IMR-90 (cell line): ENCODE measurements around the gene LIG1. TPM values are rescaled to one million over a fixed set of nuclear protein-coding genes. Genes with fewer than 3 reads are reported as not detected.

ENCODE experiments used
- ATAC-seq: fragments of 200-7000 bp; cut with Tn5 transposase; 2 replicates; pipeline ENCODE4 v1.9.1; 2020; ENCODE audit warnings: low read depth, mild to moderate bottlenecking, moderate library complexity
- BruUV-seq: library from RNA; stranded (reverse); fragments of 400-500 nt; replicated peaks from 2 replicates; lab custom pipeline; 2021; lab: Mats Ljungman, UMichigan
- CTCF ChIA-PET: fragments of 300-600 bp; formaldehyde crosslinking; extraction: SDS; loops from one replicate; lab custom pipeline; 2021; ENCODE audit warnings: antibody characterized with exemption; lab: Yijun Ruan, JAX
- POLR2A ChIA-PET: fragments of 300-600 bp; sonication (Branson Sonifier 250); formaldehyde crosslinking; loops from one replicate; lab custom pipeline; 2022; ENCODE audit warnings: antibody characterized with exemption; ENCODE audit not compliant: unreplicated experiment; lab: Charles Lee
- DNase-seq: peaks from one replicate; pipeline ENCODE4 v3.0.0; 2013
- H2AFZ ChIP-seq: replicated peaks from 2 replicates; pipeline ENCODE3; 2013; ENCODE audit warnings: low read length, mild to moderate bottlenecking; ENCODE audit not compliant: poor library complexity
- H2AK5ac ChIP-seq: 2 replicates; pipeline ENCODE4 v1.6.1; 2013; ENCODE audit warnings: low read depth, low read length, inconsistent platforms
- H2AK9ac ChIP-seq: replicated peaks from 2 replicates; pipeline ENCODE3; 2013; ENCODE audit warnings: mild to moderate bottlenecking, low read depth, low read length, moderate library complexity; ENCODE audit not compliant: poor library complexity
- H2BK120ac ChIP-seq: 2 replicates; pipeline ENCODE4 v1.6.1; 2013; ENCODE audit warnings: low read depth, low read length, inconsistent platforms
- H2BK15ac ChIP-seq: 3 replicates; pipeline ENCODE4 v1.6.1; 2013; ENCODE audit warnings: low read depth, low read length, inconsistent platforms
- H2BK20ac ChIP-seq: 2 replicates; pipeline ENCODE4 v1.6.1; 2013; ENCODE audit warnings: low read depth, mild to moderate bottlenecking, inconsistent platforms, low read length, moderate library complexity
- H2BK5ac ChIP-seq: 2 replicates; pipeline ENCODE4 v1.6.1; 2013; ENCODE audit warnings: mild to moderate bottlenecking, low read depth, low read length, inconsistent platforms; ENCODE audit not compliant: poor library complexity, severe bottlenecking
- H3K14ac ChIP-seq: replicated peaks from 2 replicates; pipeline ENCODE4 v1.6.1; 2013; ENCODE audit warnings: low read depth, low read length, inconsistent platforms
- H3K18ac ChIP-seq: 2 replicates; pipeline ENCODE4 v1.6.1; 2013; ENCODE audit warnings: low read depth, low read length, control low read depth
- H3K23ac ChIP-seq: 2 replicates; pipeline ENCODE4 v1.6.1; 2013; ENCODE audit warnings: low read depth, low read length, inconsistent platforms
- H3K27ac ChIP-seq: 2 replicates; pipeline ENCODE4 v1.5.1; 2013; ENCODE audit warnings: mild to moderate bottlenecking, control low read depth, low read length; ENCODE audit not compliant: insufficient read depth
- H3K27me3 ChIP-seq: 2 replicates; pipeline ENCODE4 v1.6.1; 2013; ENCODE audit warnings: low read length; ENCODE audit not compliant: control insufficient read depth, insufficient read depth
- H3K36me3 ChIP-seq: 2 replicates; pipeline ENCODE4 v1.6.1; 2013; ENCODE audit warnings: low read length, mixed read lengths; ENCODE audit not compliant: control insufficient read depth, insufficient read depth
- H3K4ac ChIP-seq: 2 replicates; pipeline ENCODE4 v1.6.1; 2013; ENCODE audit warnings: low read depth, low read length, inconsistent platforms
- H3K4me1 ChIP-seq: 2 replicates; pipeline ENCODE4 v1.6.1; 2013; ENCODE audit warnings: low read length, mixed read lengths; ENCODE audit not compliant: control insufficient read depth, insufficient read depth
- H3K4me2 ChIP-seq: 2 replicates; pipeline ENCODE4 v1.6.1; 2013; ENCODE audit warnings: low read depth, mild to moderate bottlenecking, control low read depth, low read length, moderate library complexity
- H3K4me3 ChIP-seq: 2 replicates; pipeline ENCODE4 v1.5.1; 2013; ENCODE audit warnings: low read depth, mild to moderate bottlenecking, control low read depth, low read length, moderate library complexity; ENCODE audit not compliant: insufficient read depth
- H3K56ac ChIP-seq: 2 replicates; pipeline ENCODE4 v1.6.1; 2013; ENCODE audit warnings: low read length, inconsistent platforms; ENCODE audit not compliant: insufficient read depth; ENCODE audit errors: extremely low read depth
- H3K79me1 ChIP-seq, 2 experiments: 2 replicates each; pipeline ENCODE4 v1.6.1; 2013; ENCODE audit warnings: low read length in 2 of 2, inconsistent platforms in 1 of 2, low read depth in 1 of 2
- H3K9ac ChIP-seq: 2 replicates; pipeline ENCODE4 v1.6.1; 2013; ENCODE audit warnings: low read depth, low read length, control low read depth
- H3K9me1 ChIP-seq: 2 replicates; pipeline ENCODE4 v1.6.1; 2013; ENCODE audit warnings: low read length, inconsistent platforms; ENCODE audit not compliant: insufficient read depth
- H3K9me3 ChIP-seq: 2 replicates; pipeline ENCODE4 v1.6.1; 2013; ENCODE audit warnings: low read length; ENCODE audit not compliant: control insufficient read depth, insufficient read depth
- H4K20me1 ChIP-seq: 2 replicates; pipeline ENCODE4 v1.6.1; 2013; ENCODE audit warnings: low read length, inconsistent platforms; ENCODE audit not compliant: insufficient read depth
- H4K5ac ChIP-seq: 2 replicates; pipeline ENCODE4 v1.6.1; 2013; ENCODE audit warnings: mild to moderate bottlenecking, low read depth, low read length, control low read depth
- H4K8ac ChIP-seq, 2 experiments: 2 replicates each; pipeline ENCODE4 v1.6.1; 2013; ENCODE audit warnings: low read depth in 2 of 2, low read length in 2 of 2, control low read depth in 1 of 2, inconsistent platforms in 1 of 2
- H4K91ac ChIP-seq: 2 replicates; pipeline ENCODE4 v1.6.1; 2013; ENCODE audit warnings: low read depth, low read length, inconsistent platforms; ENCODE audit not compliant: insufficient read depth
- BHLHE40 ChIP-seq: fragments of 150-350 bp; IDR thresholded peaks from 2 replicates; pipeline ENCODE4 v1.6.1; 2016; ENCODE audit warnings: mild to moderate bottlenecking, low read depth, low read length
- CEBPB ChIP-seq: IDR thresholded peaks from 2 replicates; pipeline ENCODE4 v1.6.1; 2012; ENCODE audit warnings: low read depth, low read length, improper control_type of control experiment
- CHD1 ChIP-seq: IDR thresholded peaks from 2 replicates; pipeline ENCODE4 v1.6.1; 2012; ENCODE audit warnings: low read depth, low read length, improper control_type of control experiment
- CTCF ChIP-seq: conservative IDR thresholded peaks from 2 replicates; pipeline ENCODE4 v1.5.1; 2012; ENCODE audit warnings: mild to moderate bottlenecking, low read depth, low read length, improper control_type of control experiment
- MAFK ChIP-seq: IDR thresholded peaks from 2 replicates; pipeline ENCODE4 v1.6.1; 2012; ENCODE audit warnings: low read depth, low read length, improper control_type of control experiment
- MAZ ChIP-seq: IDR thresholded peaks from 2 replicates; pipeline ENCODE4 v1.6.1; 2012; ENCODE audit warnings: low read depth, mild to moderate bottlenecking, low read length, improper control_type of control experiment, moderate library complexity, borderline replicate concordance
- MXI1 ChIP-seq: IDR thresholded peaks from 2 replicates; pipeline ENCODE4 v1.6.1; 2012; ENCODE audit warnings: low read depth, mild to moderate bottlenecking, low read length, moderate library complexity, borderline replicate concordance
- NFE2L2 ChIP-seq: fragments of 150-350 bp; IDR thresholded peaks from 2 replicates; pipeline ENCODE4 v1.6.1; 2016; ENCODE audit warnings: low read depth, mild to moderate bottlenecking, low read length
- POLR2A ChIP-seq: IDR thresholded peaks from 2 replicates; pipeline ENCODE4 v1.6.1; 2012; ENCODE audit warnings: mild to moderate bottlenecking, low read depth, low read length
- RAD21 ChIP-seq: IDR thresholded peaks from 2 replicates; pipeline ENCODE4 v1.6.1; 2012; ENCODE audit warnings: low read length, improper control_type of control experiment
- RCOR1 ChIP-seq: IDR thresholded peaks from 2 replicates; pipeline ENCODE4 v1.6.1; 2012; ENCODE audit warnings: mild to moderate bottlenecking, low read length, improper control_type of control experiment; ENCODE audit not compliant: insufficient replicate concordance
- SMC3 ChIP-seq: fragments of 150-350 bp; IDR thresholded peaks from 2 replicates; pipeline ENCODE4 v1.6.1; 2016; ENCODE audit warnings: low read depth, mild to moderate bottlenecking, antibody characterized with exemption, low read length, moderate library complexity
- WGBS, 2 experiments: methylation state at CpG; one replicate each; pipeline versions ENCODE4 v1.1.5 to v1.1.7; 2013; ENCODE audit warnings: missing lambda C conversion rate in 2 of 2; ENCODE audit not compliant: insufficient read length in 1 of 2; ENCODE audit errors: extremely low coverage in 2 of 2; 5-methylcytosine and 5-hydroxymethylcytosine counted together
- dilution Hi-C: fragments of 300-500 bp; cut with HindIII; formaldehyde crosslinking; loops from one replicate; pipeline ENCODE4 v1.14.3; 2018; ENCODE audit warnings: low sequenced_read_pairs; ENCODE audit not compliant: unreplicated experiment
- in situ Hi-C: fragments of 300-500 bp; cut with MboI; formaldehyde crosslinking; loops from 3 replicates; pipeline ENCODE4 v1.14.3; 2019; ENCODE audit warnings: low sequenced_read_pairs, inconsistent platforms, mixed read lengths
- intact Hi-C: fragments of 100-400 bp; cut with micrococcal nuclease; formaldehyde crosslinking; loops from 2 replicates; pipeline ENCODE4 v1.10.0; 2022
- polyA plus RNA-seq, 3 experiments: library from polyadenylated mRNA; depleted of rRNA; stranded (reverse); fragments of >200 nt; gene quantifications; 2 replicates each; pipeline ENCODE4 v1.2.3, GENCODE V29; 2012; ENCODE audit warnings: low replicate concordance in 1 of 3
- total RNA-seq: library from RNA; depleted of rRNA; stranded (reverse); fragments of >200 nt; gene quantifications from 2 replicates; pipeline ENCODE4 v1.2.3, GENCODE V29; 2012
- TF ChIP-seq, protein P1 (sequence below): fragments of 150-350 bp; IDR thresholded peaks from 2 replicates; pipeline ENCODE4 v1.6.1; 2017; ENCODE audit warnings: mild to moderate bottlenecking, antibody characterized with exemption, low read length, low read depth

The LIG1 gene
- total and polyA plus RNA-seq, 2 of the 4 experiments (the other 2 are of a cell fraction) = 24.9 to 34.0 TPM

- ATAC-seq = peak; percentile 59; the same call in 1 of the 2 replicates
- BruUV-seq = no TSS peak
- Histone ChIP-seq H2BK5ac (no peak overlapping the region), H2BK20ac (no peak overlapping the region), H3K4me1 (no peaks in the 10 kb centered on the region), H3K4ac (no peak overlapping the region), H3K27ac (no peak overlapping the region), H3K79me1 (peaks cover 0 to 8% of the 10 kb centered on the region in 2 experiments; a peak in 2 of 4 replicates), H2BK120ac (no peak overlapping the region), H3K14ac (no peak overlapping the region; the same call in 1 of the 2 replicates), H4K20me1 (no peaks in the 10 kb centered on the region; the same call in 1 of the 2 replicates), H3K4me3 (no peak overlapping the region), H3K9me1 (peaks cover 9% of the 10 kb centered on the region), H2AK5ac (no peak overlapping the region), H3K4me2 (no peak overlapping the region), H3K9me3 (no peaks in the 10 kb centered on the region), H3K9ac (no peak overlapping the region), H2AFZ (no peak overlapping the region), H3K27me3 (no peaks in the 10 kb centered on the region), H2AK9ac (no peak overlapping the region), H4K91ac (no peak overlapping the region), H3K56ac (no peak overlapping the region), H4K5ac (no peak overlapping the region), H3K36me3 (peaks cover 5% of the 10 kb centered on the region), H2BK15ac (no peak overlapping the region), H3K18ac (no peak overlapping the region), H4K8ac (no peak overlapping the region), H3K23ac (no peak overlapping the region)
- POLR2A ChIA-PET = interaction anchor here (1.1 kb wide), 1 partner anchor 13 kb away, joined by 3 read pairs; no protein-coding TSS in a partner anchor
- no peak for TF ChIP-seq MAFK
- TF ChIP-seq, protein P1, sequence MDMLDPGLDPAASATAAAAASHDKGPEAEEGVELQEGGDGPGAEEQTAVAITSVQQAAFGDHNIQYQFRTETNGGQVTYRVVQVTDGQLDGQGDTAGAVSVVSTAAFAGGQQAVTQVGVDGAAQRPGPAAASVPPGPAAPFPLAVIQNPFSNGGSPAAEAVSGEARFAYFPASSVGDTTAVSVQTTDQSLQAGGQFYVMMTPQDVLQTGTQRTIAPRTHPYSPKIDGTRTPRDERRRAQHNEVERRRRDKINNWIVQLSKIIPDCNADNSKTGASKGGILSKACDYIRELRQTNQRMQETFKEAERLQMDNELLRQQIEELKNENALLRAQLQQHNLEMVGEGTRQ = peak; percentile 72
- no peak for TF ChIP-seq RAD21
- TF ChIP-seq RCOR1 = no peak
- TF ChIP-seq CHD1 = no peak
- no peak for TF ChIP-seq SMC3
- no peak for TF ChIP-seq CEBPB
- TF ChIP-seq NFE2L2 = no peak
- TF ChIP-seq MAZ = no peak
- TF ChIP-seq MXI1 = no peak
- no peak for TF ChIP-seq POLR2A
- TF ChIP-seq CTCF = 0 out of 2 replicates have a peak, but pooled peaks have one; percentile 3
- TF ChIP-seq BHLHE40 = no peak
- dilution Hi-C loops = no loop called here
- CTCF ChIA-PET = interaction anchor here (1.2 kb wide), 1 partner anchor 13 kb away, joined by 3 read pairs; no protein-coding TSS in a partner anchor
- WGBS, 2 experiments = 31% methylated on average over 2 of the region's 13 CpGs; no CpG with 5 or more reads in 1 of the 2 experiments
- intact Hi-C loops = no loop called here
- peak; percentile 82 for DNase-seq
- in situ Hi-C loops = no loop called here
These were observed 20.2 kb upstream of the LIG1 start for GRCh38 chr19:48190288-48190884.
